ENCODE data around the gene CCL2.

CCL2 gene

DNA sequence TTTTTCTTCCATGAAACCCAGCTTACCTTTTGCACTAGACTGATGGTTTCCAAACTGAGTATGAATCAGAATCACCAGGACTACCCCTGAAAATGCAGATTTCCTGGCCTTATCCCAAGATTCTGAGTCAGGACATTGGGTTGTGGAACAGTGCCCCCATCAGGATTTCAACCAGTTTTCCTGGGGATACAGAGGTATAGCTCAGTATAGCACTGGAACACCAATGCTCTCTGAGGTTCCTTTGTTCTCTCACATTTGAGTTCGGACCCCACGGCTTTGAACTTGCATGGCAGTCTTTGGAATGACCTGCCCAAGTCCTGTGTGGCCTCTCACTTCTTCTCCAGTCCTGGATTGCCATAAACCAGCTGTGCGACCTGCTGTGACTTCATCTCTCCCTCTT is 51.4 kb downstream of the CCL2 start:
- DNase-seq (ENCODE audit: low read depth), result no peak
- H3K4me3 ChIP-seq (ENCODE audit: low read depth, low read length), result no peak overlapping the region
- TF ChIP-seq, protein P1, sequence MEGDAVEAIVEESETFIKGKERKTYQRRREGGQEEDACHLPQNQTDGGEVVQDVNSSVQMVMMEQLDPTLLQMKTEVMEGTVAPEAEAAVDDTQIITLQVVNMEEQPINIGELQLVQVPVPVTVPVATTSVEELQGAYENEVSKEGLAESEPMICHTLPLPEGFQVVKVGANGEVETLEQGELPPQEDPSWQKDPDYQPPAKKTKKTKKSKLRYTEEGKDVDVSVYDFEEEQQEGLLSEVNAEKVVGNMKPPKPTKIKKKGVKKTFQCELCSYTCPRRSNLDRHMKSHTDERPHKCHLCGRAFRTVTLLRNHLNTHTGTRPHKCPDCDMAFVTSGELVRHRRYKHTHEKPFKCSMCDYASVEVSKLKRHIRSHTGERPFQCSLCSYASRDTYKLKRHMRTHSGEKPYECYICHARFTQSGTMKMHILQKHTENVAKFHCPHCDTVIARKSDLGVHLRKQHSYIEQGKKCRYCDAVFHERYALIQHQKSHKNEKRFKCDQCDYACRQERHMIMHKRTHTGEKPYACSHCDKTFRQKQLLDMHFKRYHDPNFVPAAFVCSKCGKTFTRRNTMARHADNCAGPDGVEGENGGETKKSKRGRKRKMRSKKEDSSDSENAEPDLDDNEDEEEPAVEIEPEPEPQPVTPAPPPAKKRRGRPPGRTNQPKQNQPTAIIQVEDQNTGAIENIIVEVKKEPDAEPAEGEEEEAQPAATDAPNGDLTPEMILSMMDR (IDR thresholded peaks at IDR 0.05; ENCODE audit: control insufficient read depth, extremely low read depth, insufficient read depth), result peak; percentile 51
